ENCODE results near the gene EFL1.
"Not testable (repeated sequence)": the region's sequence is repeated elsewhere in the genome, so short reads cannot be mapped to it uniquely, and the experiment has no call there.

EFL1 gene

DNA sequence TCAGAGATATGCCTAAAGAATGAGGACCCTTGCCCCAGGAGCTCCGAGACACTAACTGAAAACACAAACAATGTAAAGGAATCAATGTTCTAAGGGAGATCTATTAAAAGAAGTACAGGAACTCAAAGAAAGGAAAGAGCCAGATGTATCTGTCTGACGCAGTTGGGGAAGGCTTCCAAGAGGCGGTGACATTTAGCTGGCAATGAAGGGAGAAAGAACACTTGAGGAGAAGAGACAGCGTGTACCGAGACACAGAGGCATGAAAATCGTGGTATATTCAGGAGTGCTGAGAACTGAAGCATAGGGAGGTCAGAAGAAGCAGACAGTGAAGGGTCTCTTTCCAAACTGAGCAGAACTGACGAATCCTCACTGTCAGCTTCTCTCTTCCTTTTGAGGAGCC, 66.7 kb downstream of the EFL1 start:
- not testable (repeated sequence) for DNase-seq

DNA sequence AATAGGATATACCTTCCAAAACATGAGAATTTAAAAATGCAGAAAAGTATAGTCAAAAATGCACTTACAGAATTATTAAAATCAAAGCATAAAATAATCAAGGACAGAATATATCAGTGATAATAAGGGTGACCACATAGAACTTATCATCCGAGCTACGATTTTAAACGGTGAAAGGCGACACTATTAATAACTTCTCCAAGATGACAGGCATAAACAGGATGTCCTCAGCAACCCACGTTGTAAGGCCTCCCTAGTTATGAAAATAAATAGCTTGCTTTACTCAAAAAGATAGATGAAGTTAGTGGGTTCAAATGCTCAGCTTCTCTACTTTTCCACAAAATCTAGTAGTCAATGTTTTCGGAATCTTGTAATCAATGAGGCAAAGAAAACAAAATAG, 68.0 kb downstream of the EFL1 start:
- not testable (repeated sequence) for DNase-seq

DNA sequence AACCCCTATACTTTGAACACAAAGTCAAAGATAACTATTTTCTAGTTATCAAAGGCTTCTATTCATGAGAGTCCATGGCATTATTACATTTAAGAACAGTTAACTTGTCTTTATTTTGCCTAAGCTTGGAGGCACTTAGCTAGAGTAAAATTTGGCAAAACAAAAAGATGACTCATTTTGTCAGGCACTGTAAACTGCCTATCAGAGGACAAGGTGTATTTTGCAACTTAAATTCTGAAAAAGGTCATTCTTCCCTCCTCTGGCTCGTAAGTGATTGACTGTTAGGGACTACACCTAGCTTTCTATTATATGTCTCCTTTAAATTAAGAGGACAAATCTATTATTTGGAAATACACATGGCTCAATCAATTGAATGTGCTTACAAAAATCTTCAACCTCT, 69.1 kb downstream of the EFL1 start:
- not testable (repeated sequence) for DNase-seq

DNA sequence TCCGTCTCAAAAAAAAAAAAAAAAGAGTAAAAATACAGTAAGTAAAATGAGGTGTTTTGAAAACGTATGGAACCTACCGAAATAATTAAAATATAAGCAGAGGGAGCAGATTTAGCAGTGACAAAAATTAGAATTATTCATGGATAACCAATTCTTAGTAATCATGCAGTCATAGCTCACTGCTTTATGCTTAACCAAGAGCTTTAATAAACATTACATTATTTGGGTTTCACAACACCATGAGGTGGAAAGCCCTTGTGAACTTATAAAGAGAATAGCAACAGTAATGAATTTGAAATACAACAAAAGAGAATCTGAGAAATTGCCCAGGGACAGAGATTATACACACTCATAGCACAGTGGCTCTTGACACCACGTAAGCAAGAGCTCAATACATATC, 70.1 kb downstream of the EFL1 start:
- DNase-seq, result not testable (repeated sequence)

DNA sequence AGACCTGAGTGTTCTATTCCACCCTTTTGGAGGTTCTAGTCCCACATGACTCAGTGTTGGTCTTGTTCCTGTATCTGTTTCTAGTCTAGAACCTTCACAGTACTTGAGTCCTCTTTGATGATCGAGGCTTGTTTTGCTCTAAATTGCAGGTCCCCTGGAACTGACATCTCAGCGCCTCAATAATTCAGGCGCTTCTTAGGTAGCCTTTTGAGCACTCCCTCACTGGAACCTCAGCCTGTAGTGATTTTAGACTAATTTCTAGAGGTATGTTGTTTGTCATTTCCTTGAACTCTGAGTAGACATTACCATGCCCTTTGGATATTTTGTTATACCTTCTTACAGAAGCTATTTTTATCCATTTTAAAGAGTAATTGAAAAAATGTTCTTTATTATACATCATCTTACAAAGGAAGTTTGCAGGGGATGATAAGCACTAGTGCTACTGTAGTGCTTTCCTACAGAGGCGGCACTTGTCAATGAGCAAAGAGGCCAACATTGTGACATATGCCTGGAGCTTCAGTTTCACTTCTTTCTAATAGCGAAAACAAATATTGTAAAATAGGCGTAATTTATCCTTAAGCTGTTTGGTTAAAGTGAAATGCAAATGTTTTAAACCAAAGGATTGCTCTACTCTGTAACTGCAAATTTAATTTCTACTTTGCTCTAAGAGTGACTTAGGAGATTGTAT, 75.7 kb downstream of the EFL1 start:
- DNase-seq, result no peak

DNA sequence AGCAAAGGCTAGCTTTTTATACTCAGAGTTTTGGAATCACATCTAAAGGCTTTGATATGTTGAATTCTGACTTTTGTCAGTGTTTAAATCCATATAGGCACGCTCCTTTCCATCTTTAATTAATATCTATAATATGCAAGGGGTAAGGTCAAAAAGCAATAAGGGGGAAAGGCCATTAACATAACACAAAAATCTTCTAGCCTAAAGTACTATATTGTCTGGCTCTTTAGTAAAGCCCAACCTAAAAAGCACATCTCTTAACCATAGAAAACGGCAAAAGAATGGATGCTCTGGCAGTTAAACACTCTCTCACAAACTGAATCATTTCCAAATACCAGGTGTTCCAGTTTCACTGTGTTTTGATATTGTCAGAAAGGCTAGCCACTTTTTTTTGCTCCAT, 76.4 kb downstream of the EFL1 start:
- no peak for DNase-seq

DNA sequence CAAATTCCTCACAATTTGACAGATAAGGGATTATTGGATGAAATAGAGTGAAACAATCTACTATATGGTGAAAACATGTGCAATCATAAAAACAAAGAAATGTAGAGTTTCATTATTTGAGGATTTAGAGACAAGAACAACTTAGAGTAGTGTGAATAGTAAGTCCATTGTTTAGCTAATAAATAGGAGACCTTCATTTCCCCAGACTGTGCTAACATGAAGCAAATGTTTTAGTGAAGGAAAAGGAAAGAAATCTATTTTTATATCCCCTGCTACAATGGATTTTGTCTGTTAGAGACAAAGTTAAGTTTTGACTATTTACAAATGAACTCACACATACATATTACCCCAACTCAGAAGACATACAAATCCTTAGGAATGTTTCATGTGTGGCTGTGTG, 77.8 kb downstream of the EFL1 start:
- DNase-seq, result no peak

DNA sequence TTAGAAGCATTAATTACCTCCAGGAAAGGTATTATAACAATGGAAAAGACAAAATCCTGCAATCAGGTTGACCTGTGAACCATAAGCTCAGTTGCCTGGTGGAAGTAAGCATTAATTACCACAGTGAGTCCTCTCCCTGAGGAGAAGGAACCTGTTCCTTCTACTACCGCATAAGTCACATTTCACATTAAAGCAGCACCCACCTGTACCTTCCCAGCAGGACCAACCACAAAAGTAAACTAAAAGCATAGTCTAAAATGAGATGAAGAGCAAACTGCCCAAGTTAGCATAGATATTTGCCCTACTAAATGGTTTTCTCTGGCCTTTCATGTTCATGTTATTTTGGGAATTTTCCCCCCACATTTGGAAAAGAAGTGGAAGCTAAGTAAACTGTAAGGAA, 78.2 kb downstream of the EFL1 start:
- DNase-seq, result no peak

DNA sequence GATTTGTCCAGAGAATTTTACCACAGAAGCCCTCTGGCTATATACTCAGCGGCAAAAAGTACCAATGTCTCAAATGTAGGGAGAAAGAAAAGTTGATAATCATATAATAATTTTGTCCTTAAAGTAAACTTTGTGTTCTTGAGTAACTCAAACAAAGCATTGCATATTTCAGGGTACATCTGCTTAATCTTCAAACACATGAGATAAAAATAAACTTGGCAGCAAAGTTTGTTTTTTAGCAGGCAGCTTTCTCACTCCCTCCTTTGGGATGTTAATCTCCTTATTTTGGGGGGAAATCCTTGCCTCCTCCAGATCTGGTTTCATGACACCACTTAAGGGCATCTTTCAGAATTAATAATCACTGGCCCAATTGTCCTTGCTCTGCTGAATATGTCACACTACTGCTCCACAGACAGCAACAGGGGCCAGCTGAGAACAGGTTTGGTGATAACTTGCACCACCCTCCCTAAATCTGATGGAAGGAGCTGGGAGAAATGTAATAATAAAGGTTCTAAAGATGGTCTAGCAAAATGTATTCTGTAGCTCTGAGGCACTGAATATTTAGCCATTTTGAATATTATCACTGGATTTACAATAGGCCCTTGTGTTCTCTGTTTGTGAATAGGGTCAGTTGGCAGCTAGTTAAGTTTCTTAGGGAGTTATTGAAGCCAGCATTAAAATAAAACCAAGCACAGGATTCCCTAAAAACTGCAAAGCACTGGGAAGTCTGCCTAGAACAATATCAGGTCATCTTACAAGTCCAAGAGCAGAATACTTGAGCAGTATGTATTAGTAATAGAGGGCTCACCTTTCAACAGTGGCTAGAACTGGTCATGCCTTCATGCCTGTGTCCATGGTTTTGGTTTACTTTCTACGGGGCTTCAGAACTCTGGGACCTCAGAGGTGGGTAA, 79.2 kb downstream of the EFL1 start:
- DNase-seq, result no peak

DNA sequence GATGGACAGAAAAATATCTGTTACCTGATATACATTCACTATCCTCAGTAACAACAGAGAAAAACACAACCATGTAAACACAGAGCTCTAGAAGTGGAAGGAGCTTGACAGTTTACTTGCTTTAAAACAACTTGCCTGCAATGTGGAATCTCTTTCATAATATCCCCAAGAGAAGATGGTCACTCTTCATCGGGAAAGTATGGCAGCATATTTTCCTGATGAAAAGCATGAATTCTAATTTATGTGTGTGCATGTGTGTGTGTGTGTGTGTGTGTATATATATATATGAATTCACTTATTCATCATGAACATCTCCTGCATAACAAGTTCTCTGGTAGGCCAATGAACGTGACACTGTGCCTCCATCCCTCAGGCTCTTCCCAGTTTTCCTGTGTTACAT, 81.2 kb downstream of the EFL1 start:
- DNase-seq, result no peak

DNA sequence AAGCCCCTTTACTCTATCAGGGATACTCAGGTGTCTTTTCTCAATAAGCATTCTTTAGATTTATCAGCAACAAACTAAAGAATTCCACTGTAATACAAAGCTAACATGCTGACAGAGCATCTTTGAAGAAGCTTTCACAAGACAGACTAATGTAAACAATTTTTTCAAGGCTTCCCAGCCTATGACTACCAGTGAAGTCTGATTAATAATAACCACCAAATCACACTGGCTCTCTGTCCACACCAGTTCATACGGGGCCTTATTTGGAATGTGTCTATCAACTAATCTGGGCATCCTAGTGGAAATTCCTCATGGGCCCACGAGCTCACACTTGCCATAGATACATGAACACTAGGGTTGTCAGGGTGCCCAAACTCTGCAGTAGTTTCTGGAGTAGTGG, 84.5 kb downstream of the EFL1 start:
- no peak for DNase-seq

DNA sequence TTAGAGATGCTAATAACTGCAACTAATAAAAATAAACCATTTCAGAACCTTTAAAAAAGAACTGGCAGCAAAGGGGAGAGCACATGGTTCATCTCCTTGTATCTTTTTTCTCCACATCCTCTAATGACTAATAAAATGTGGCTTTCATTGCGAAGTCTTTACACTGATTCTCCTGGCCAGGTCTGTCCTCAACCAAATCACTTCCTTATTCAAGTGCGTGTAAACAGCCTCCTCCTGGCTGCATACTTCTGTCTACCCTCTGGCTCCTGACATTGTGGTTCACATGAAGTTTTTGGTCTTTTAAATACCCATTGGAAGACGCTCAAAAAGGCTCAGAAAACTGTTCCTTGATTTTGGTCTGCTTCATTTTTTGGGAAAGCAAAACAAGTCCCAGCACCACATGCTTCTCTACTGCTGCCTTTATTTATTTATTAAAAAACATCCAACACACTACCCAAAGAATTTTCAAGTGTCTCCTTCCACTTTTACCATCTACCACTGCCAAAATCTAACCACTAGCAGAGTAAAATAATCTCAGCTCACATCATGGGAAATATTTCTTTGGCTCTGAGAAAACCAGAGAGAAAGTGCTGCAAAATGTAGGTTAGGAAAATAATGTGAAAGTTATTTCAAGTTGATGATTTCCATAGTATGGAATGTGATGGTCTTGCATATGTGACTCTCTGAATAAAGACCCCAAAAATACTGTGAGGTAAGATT, 85.1 kb downstream of the EFL1 start:
- no peak for DNase-seq

DNA sequence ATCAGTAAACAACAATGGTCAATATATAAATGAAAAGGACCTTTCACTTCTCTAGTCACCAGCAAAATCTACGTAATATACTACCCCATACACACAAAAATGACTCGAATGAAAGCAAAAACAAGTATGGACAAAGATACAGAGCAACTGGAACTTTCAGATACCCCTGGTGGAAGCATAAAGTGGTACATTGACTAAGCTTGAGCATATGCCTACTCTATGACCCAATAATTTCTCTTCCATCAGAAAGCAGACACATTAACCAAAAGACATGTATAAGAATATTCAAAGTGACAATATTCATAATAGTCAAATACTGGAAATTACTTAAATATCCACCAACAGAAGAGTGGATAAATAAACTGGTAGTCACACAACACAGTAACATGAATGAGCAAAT, 86.0 kb downstream of the EFL1 start:
- no peak for DNase-seq

DNA sequence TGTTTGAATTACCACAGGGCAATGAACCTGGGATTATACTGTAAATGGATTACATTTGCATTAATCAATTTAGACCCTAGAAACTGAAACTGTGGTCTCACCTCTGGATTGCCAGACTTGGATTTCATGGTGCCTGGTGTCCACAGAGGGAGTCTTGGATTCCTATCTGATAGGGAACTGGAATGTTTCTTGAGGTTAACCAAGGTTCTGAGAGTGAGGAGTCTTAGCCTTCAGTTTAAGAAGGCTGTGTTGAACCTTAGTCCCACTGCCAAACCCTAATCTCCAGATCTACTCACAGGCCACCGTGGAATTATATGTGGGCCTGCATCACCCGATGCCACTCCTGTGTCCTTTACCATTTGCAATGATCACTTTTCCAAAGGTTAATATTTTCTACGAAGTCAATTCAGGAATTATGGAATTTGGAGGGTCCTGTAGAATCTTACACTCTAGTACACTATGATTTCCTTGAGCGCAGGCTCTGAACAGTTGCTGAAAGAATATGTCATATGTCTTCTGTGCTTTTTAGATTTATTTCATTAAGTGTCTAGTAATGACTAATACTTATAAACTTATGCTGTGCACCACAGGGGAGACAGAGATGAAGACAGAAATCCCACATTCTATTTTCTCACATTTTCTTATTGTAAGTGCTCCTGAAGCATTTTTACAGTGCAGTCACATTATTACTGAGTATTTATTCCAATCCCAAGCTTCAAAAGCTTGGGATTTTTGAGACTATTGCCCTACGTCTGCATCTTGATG, 87.9 kb downstream of the EFL1 start:
- DNase-seq, result no peak

DNA sequence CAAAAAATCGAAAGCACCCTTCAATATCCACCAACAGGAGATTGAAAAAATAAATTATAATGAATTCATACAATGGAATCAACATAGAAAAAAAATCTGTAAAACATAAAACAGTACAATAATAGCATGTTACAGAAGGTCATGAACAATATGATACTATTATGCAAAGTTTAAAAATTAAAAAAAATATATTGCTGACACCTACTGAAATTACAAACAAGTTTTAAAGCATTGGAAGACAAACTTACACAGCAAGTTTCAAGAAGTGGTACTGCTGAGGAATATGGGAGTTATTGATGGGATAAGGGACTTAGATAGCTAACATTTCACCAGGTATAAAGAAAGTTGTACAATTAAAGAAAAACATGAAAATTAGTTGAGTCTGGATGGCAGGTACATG, 89.4 kb downstream of the EFL1 start:
- no peak for DNase-seq

DNA sequence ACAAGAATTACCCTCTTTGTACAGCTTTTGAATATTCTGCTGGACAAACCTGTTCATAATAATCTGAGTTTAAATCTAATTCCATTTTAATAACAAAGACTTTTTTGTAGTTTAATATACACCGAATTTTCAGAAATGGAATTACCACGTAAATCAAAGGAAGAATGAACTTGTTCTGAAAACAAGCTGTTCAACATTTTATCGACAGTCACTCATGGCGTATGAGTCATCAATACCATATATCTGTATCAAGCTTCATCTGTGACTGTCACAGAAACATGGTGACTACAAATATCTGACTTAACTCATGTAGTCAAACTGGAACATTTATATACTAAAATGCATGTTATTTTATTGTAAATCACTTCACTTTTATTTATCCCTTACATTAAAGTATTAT, 90.0 kb downstream of the EFL1 start:
- DNase-seq, result no peak

DNA sequence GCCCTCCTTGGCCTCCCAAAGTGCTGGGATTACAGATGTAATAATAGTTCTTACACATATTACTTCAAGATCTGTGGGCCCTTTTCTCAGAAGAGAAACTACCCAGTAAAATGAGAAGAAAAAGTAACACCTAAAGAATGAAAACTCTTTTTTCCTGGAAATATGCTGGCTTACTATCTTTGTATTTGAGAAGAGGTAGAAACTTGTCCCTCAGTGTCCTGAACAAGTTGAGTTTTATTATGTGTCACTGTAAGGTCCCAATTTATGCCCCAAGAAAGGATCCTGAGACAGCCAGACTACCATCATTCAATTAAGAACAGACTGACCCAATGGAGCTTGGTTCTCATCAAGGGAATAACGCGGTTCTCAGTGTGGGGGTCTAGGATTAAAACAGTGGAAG, 93.8 kb downstream of the EFL1 start:
- no peak for DNase-seq

DNA sequence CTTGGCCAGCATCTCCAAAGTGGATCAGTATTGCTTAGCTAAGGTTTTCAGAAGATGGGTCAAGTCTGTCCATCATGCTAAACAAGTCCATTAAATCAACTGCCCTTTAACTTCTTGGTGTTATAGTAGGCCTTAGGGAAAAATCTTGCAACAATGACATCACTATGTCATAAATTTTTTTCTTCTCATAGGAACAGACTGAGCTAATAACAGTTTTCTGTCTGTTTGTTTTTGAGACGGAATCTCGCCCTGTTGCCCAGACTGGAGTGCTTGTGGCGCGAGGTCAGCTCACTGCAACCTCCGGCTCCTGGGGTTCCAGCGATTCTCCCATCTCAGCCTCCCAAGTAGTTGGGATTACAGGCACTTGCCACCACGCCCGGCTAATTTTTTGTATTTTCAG, 94.2 kb downstream of the EFL1 start:
- no peak for DNase-seq

DNA sequence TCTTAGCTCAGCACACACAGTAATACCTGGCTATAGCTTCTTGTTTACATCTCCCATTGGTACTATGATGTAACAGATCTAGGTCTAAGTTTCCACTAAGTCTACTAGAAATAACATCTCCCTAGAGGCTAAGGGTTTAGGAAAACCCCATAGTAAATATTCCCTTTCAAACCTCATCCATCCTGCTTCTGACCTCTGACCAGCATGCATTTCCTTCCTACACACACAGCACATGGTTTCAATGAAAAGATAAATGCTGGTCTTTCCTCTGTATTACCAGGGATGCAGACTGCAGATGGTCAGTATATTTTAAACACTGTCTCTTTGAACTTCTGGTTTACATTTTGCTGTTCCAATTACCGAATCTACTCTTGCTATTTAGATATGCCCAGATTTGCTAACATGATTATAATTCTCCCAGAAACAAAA, 96.6 kb downstream of the EFL1 start:
- DNase-seq, result no peak

DNA sequence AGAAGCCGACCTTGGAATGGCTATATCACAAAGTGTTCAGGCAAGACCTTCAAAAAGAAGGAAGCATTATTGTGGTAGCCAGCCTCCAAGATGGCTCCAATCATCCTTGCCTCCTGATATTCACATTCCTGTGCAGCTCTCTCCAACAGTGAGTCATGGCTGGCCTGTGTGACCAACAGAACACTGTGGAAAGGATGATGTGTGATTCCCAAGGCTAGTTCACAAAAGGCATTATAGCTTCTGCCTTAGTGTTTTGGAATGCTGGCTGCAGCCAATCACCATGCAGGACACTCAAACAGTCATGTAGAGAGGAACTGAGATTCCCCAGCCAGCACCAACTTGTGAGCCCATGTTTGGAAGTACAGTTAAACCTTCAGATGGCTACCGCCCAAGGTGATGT, 102.6 kb downstream of the EFL1 start:
- no peak for DNase-seq

DNA sequence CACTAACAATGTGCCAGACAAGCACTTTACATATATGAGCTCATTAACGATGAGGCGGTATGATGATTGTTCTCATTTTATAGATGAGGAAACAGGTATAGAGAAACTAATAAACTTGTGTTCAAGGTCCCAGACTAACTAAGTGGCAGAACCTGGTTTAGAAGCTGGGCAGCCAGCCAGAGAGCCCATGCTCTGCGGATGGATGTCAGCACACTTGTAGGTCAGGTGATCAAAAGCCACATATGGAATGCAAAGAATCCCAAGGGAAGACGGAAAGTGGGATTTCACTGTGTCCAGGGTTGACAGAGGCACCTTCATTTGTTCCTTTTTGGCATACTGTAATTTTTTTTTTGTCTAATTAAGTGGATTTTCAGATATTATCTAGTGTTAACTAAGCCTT, 103.7 kb downstream of the EFL1 start:
- DNase-seq, result no peak

DNA sequence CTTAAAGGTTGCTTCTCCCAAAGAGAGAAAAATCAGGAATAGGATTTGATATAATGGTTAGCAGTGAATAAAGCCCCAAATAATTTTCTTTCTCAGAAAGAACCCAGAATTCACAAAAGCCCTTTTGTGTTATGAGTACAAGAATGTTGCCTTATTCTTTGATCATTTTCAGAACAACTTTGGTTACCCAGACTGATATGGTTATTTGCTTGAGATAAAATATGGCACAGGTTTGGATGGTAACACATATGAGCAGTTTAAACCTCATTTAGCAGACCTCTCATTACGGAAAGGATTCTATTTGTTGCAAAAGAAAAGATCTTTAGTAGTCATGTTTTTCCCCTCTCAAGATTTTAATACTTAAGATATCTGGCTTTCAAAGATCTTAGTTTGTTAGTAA, 111.9 kb downstream of the EFL1 start:
- DNase-seq, result no peak

DNA sequence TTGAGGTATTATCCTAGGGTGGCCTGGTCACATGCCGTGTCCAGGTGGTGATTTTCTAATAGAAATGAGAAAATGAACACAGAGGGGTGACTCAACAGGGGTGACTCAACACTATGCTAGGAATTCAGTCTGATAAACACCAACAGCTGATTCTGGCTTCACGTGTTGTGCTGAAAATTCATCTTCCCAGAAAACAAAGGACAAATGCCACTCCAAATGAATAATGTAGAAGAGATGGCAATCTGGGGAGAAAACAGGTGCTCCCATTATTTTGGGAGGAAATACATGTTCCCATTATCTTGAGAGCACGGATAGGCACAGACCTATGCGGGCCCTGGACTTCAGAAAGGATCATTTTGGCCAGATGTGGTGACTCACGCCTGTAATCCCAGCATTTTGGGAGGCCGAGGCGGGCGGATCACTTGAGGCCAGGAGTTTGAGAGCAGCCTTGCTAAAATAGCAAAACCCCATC, 115.5 kb downstream of the EFL1 start:
- no peak for DNase-seq
